ENCODE data around the gene LINC00237.

LINC00237 gene

GRCh38 chr20:21106171-21107017, at the start of gene LINC00237:
Gene LINC00237, minus strand, starts transcription at chr20:21106358.
- Histone ChIP-seq H3K36me3 (ENCODE audit: insufficient read depth, low read length) (no peaks in the 10 kb centered on the region), H3K9ac (ENCODE audit: low read depth, low read length) (peak within 1 kb of the TSS; percentile 69; the same call in 1 of the 2 replicates), H3K4me1 (ENCODE audit: insufficient read depth, low read length) (no peaks in the 10 kb centered on the region), H3K9me3 (ENCODE audit: control insufficient read depth, insufficient read depth, low read length) (no peaks in the 10 kb centered on the region)

- H3K9ac ChIP-seq (ENCODE audit: low read depth, low read length) = no peak overlapping the region
- no peaks in the 10 kb centered on the region for H3K4me1 ChIP-seq (ENCODE audit: insufficient read depth, low read length)
- H3K9me3 ChIP-seq (ENCODE audit: control insufficient read depth, insufficient read depth, low read length) = no peaks in the 10 kb centered on the region
- no peaks in the 10 kb centered on the region for H3K36me3 ChIP-seq (ENCODE audit: insufficient read depth, low read length)
These were observed 49.1 kb upstream of the LINC00237 start for GRCh38 chr20:21155268-21155667.

GRCh38 chr20:21154692-21155091, 48.5 kb upstream of the LINC00237 start:
- Histone ChIP-seq H3K36me3 (ENCODE audit: insufficient read depth, low read length) (no peaks in the 10 kb centered on the region), H3K4me1 (ENCODE audit: insufficient read depth, low read length) (no peaks in the 10 kb centered on the region), H3K9ac (ENCODE audit: low read depth, low read length) (no peak overlapping the region), H3K9me3 (ENCODE audit: control insufficient read depth, insufficient read depth, low read length) (no peaks in the 10 kb centered on the region)

- Histone ChIP-seq H3K9me3 (ENCODE audit: control insufficient read depth, insufficient read depth, low read length) (no peaks in the 10 kb centered on the region), H3K4me1 (ENCODE audit: insufficient read depth, low read length) (no peaks in the 10 kb centered on the region), H3K36me3 (ENCODE audit: insufficient read depth, low read length) (no peaks in the 10 kb centered on the region), H3K9ac (ENCODE audit: low read depth, low read length) (no peak overlapping the region)
These were observed 45.6 kb upstream of the LINC00237 start for GRCh38 chr20:21151791-21152190.

GRCh38 chr20:21149344-21149743, 43.2 kb upstream of the LINC00237 start:
- Histone ChIP-seq H3K9ac (ENCODE audit: low read depth, low read length) (no peak overlapping the region), H3K4me1 (ENCODE audit: insufficient read depth, low read length) (no peaks in the 10 kb centered on the region), H3K36me3 (ENCODE audit: insufficient read depth, low read length) (no peaks in the 10 kb centered on the region), H3K9me3 (ENCODE audit: control insufficient read depth, insufficient read depth, low read length) (no peaks in the 10 kb centered on the region)

GRCh38 chr20:21147593-21147992, 41.4 kb upstream of the LINC00237 start:
- H3K4me1 ChIP-seq (ENCODE audit: insufficient read depth, low read length) = no peaks in the 10 kb centered on the region
- no peaks in the 10 kb centered on the region for H3K36me3 ChIP-seq (ENCODE audit: insufficient read depth, low read length)
- no peaks in the 10 kb centered on the region for H3K9me3 ChIP-seq (ENCODE audit: control insufficient read depth, insufficient read depth, low read length)
- H3K9ac ChIP-seq (ENCODE audit: low read depth, low read length) = no peak overlapping the region

- Histone ChIP-seq H3K9ac (ENCODE audit: low read depth, low read length) (no peak overlapping the region), H3K36me3 (ENCODE audit: insufficient read depth, low read length) (no peaks in the 10 kb centered on the region), H3K4me1 (ENCODE audit: insufficient read depth, low read length) (no peaks in the 10 kb centered on the region)
These were observed 40.1 kb upstream of the LINC00237 start for GRCh38 chr20:21146215-21146614.

GRCh38 chr20:21145424-21145823, 39.3 kb upstream of the LINC00237 start:
- H3K9me3 ChIP-seq (ENCODE audit: control insufficient read depth, insufficient read depth, low read length) = no peaks in the 10 kb centered on the region
- no peaks in the 10 kb centered on the region for H3K36me3 ChIP-seq (ENCODE audit: insufficient read depth, low read length)
- no peak overlapping the region for H3K9ac ChIP-seq (ENCODE audit: low read depth, low read length)
- no peaks in the 10 kb centered on the region for H3K4me1 ChIP-seq (ENCODE audit: insufficient read depth, low read length)

More at GRCh38 chr20:21146215-21146614, 40.1 kb upstream of the LINC00237 start:
- H3K9me3 ChIP-seq (ENCODE audit: control insufficient read depth, insufficient read depth, low read length) = no peaks in the 10 kb centered on the region

- H3K4me1 ChIP-seq (ENCODE audit: insufficient read depth, low read length) = no peaks in the 10 kb centered on the region
- H3K36me3 ChIP-seq (ENCODE audit: insufficient read depth, low read length) = no peaks in the 10 kb centered on the region
- no peak overlapping the region for H3K9ac ChIP-seq (ENCODE audit: low read depth, low read length)
- no peaks in the 10 kb centered on the region for H3K9me3 ChIP-seq (ENCODE audit: control insufficient read depth, insufficient read depth, low read length)
These were observed 37.2 kb upstream of the LINC00237 start for GRCh38 chr20:21143194-21143890.

GRCh38 chr20:21141825-21142224, 35.7 kb upstream of the LINC00237 start:
- Histone ChIP-seq H3K36me3 (ENCODE audit: insufficient read depth, low read length) (no peaks in the 10 kb centered on the region), H3K9ac (ENCODE audit: low read depth, low read length) (no peak overlapping the region), H3K4me1 (ENCODE audit: insufficient read depth, low read length) (no peaks in the 10 kb centered on the region), H3K9me3 (ENCODE audit: control insufficient read depth, insufficient read depth, low read length) (no peaks in the 10 kb centered on the region)

- Histone ChIP-seq H3K4me1 (ENCODE audit: insufficient read depth, low read length) (no peaks in the 10 kb centered on the region), H3K36me3 (ENCODE audit: insufficient read depth, low read length) (no peaks in the 10 kb centered on the region), H3K9me3 (ENCODE audit: control insufficient read depth, insufficient read depth, low read length) (no peaks in the 10 kb centered on the region), H3K9ac (ENCODE audit: low read depth, low read length) (no peak overlapping the region)
These were observed 33.9 kb upstream of the LINC00237 start for GRCh38 chr20:21139881-21140566.

- no peaks in the 10 kb centered on the region for H3K36me3 ChIP-seq (ENCODE audit: insufficient read depth, low read length)
- H3K9me3 ChIP-seq (ENCODE audit: control insufficient read depth, insufficient read depth, low read length) = no peaks in the 10 kb centered on the region
- H3K4me1 ChIP-seq (ENCODE audit: insufficient read depth, low read length) = no peaks in the 10 kb centered on the region
- no peak overlapping the region for H3K9ac ChIP-seq (ENCODE audit: low read depth, low read length)
These were observed 30.9 kb upstream of the LINC00237 start for GRCh38 chr20:21137078-21137477.

- H3K4me1 ChIP-seq (ENCODE audit: insufficient read depth, low read length) = no peaks in the 10 kb centered on the region
- H3K36me3 ChIP-seq (ENCODE audit: insufficient read depth, low read length) = no peaks in the 10 kb centered on the region
- H3K9me3 ChIP-seq (ENCODE audit: control insufficient read depth, insufficient read depth, low read length) = no peaks in the 10 kb centered on the region
- H3K9ac ChIP-seq (ENCODE audit: low read depth, low read length) = no peak overlapping the region
These were observed 30.0 kb upstream of the LINC00237 start for GRCh38 chr20:21136015-21136732.

GRCh38 chr20:21134883-21135493, 28.8 kb upstream of the LINC00237 start:
- Histone ChIP-seq H3K9ac (ENCODE audit: low read depth, low read length) (no peak overlapping the region), H3K4me1 (ENCODE audit: insufficient read depth, low read length) (peaks cover 4% of the 10 kb centered on the region; the same call in 1 of the 2 replicates), H3K9me3 (ENCODE audit: control insufficient read depth, insufficient read depth, low read length) (no peaks in the 10 kb centered on the region), H3K36me3 (ENCODE audit: insufficient read depth, low read length) (no peaks in the 10 kb centered on the region)

Data from ES-I3 (cell line).